SK-N-SH (cell line): ENCODE measurements around the gene CRIP3.

Source experiments
- CHD2 ChIP-seq: fragments of 150-350 bp; IDR thresholded peaks from 2 replicates; pipeline ENCODE4 v1.6.1; 2018; ENCODE audit warnings: low read length; ENCODE audit not compliant: partially characterized antibody
- CTCF ChIP-seq: fragments of 200-600 bp; sonication (generic); IDR thresholded peaks from 2 replicates; pipeline ENCODE4 v1.6.1; 2017; ENCODE audit warnings: antibody characterized with exemption, mild to moderate bottlenecking, moderate library complexity
- EP300 ChIP-seq, 2 experiments: IDR thresholded peaks; 2 replicates each; pipeline versions ENCODE4 v1.4.0 to v1.6.1; 2012; ENCODE audit warnings: borderline replicate concordance in 1 of 2, low read depth in 1 of 2, low read length in 1 of 2
- FOSL2 ChIP-seq: IDR thresholded peaks from 2 replicates; pipeline ENCODE4 v1.4.0; 2012; ENCODE audit warnings: low read depth, mild to moderate bottlenecking, moderate library complexity, borderline replicate concordance
- MXI1 ChIP-seq: IDR thresholded peaks from 2 replicates; pipeline ENCODE4 v1.6.1; 2012; ENCODE audit warnings: mild to moderate bottlenecking, low read depth, low read length, improper control_type of control experiment
- NFIC ChIP-seq: IDR thresholded peaks from 2 replicates; pipeline ENCODE4 v1.4.0; 2012; ENCODE audit warnings: borderline replicate concordance
- RXRA ChIP-seq: IDR thresholded peaks from 2 replicates; pipeline ENCODE4 v1.4.0; 2012; ENCODE audit warnings: low read depth, mild to moderate bottlenecking, borderline replicate concordance
- TAF1 ChIP-seq: IDR thresholded peaks from 2 replicates; pipeline ENCODE4 v1.6.1; 2012; ENCODE audit warnings: low read depth, mild to moderate bottlenecking, low read length, moderate library complexity, borderline replicate concordance
- TF ChIP-seq, protein P1 (sequence below): IDR thresholded peaks from 2 replicates; pipeline ENCODE4 v1.4.0; 2012; ENCODE audit warnings: low read depth, borderline replicate concordance
- TF ChIP-seq, protein P2 (sequence below): IDR thresholded peaks from 2 replicates; pipeline ENCODE4 v1.4.0; 2012; ENCODE audit warnings: low read depth
- TF ChIP-seq, protein P3 (sequence below): IDR thresholded peaks from 2 replicates; pipeline ENCODE4 v1.6.1; 2012; ENCODE audit warnings: mild to moderate bottlenecking, low read depth, low read length, moderate library complexity

DNA sequence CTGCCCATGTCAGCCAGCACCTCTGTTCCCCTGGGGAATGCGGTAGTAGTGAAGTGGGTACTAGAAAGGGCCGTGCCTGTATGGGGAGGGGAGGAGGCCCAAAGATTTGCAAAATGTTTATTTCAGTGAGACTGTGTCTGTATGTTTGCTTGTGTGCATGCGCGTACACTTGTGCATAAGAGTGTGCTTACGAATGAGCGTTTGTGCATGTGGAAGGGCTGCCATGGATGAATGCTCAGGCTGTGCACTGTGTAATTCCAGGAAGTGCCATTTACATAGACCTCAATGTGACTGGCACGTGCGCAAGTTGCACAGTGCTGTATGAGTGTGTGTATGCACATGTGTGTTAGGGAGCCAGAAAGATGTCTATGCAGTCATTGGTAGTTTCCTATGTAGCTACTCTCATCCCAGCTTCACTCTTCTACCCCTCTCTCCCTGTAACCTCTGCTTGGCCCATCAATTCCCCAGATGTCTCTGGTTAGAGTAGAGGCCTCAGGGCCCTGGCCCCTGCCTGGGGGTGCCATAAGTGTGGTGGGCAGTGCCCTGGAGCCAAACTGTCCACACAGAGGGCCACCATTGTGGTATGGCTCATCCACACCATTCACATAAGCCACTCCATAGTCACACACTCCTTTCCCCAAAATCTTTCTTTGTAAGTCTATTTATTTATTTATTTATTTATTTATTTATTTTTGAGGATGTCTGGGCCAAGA, 37.4 kb downstream of the CRIP3 start:
- no peak for TF ChIP-seq TAF1
- TF ChIP-seq MXI1 = no peak
- TF ChIP-seq FOSL2 = no peak
- no peak for TF ChIP-seq CTCF
- no peak for TF ChIP-seq NFIC
- no peak for TF ChIP-seq CHD2
- TF ChIP-seq, protein P1, sequence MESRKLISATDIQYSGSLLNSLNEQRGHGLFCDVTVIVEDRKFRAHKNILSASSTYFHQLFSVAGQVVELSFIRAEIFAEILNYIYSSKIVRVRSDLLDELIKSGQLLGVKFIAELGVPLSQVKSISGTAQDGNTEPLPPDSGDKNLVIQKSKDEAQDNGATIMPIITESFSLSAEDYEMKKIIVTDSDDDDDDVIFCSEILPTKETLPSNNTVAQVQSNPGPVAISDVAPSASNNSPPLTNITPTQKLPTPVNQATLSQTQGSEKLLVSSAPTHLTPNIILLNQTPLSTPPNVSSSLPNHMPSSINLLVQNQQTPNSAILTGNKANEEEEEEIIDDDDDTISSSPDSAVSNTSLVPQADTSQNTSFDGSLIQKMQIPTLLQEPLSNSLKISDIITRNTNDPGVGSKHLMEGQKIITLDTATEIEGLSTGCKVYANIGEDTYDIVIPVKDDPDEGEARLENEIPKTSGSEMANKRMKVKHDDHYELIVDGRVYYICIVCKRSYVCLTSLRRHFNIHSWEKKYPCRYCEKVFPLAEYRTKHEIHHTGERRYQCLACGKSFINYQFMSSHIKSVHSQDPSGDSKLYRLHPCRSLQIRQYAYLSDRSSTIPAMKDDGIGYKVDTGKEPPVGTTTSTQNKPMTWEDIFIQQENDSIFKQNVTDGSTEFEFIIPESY = no peak
- TF ChIP-seq, protein P2, sequence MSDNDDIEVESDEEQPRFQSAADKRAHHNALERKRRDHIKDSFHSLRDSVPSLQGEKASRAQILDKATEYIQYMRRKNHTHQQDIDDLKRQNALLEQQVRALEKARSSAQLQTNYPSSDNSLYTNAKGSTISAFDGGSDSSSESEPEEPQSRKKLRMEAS = no peak
- no peak for TF ChIP-seq EP300 (IDR thresholded peaks at IDR 0.05; ENCODE audit: borderline replicate concordance in 1 of 2, low read depth in 1 of 2, low read length in 1 of 2)
- no peak for TF ChIP-seq RXRA
- TF ChIP-seq, protein P3, sequence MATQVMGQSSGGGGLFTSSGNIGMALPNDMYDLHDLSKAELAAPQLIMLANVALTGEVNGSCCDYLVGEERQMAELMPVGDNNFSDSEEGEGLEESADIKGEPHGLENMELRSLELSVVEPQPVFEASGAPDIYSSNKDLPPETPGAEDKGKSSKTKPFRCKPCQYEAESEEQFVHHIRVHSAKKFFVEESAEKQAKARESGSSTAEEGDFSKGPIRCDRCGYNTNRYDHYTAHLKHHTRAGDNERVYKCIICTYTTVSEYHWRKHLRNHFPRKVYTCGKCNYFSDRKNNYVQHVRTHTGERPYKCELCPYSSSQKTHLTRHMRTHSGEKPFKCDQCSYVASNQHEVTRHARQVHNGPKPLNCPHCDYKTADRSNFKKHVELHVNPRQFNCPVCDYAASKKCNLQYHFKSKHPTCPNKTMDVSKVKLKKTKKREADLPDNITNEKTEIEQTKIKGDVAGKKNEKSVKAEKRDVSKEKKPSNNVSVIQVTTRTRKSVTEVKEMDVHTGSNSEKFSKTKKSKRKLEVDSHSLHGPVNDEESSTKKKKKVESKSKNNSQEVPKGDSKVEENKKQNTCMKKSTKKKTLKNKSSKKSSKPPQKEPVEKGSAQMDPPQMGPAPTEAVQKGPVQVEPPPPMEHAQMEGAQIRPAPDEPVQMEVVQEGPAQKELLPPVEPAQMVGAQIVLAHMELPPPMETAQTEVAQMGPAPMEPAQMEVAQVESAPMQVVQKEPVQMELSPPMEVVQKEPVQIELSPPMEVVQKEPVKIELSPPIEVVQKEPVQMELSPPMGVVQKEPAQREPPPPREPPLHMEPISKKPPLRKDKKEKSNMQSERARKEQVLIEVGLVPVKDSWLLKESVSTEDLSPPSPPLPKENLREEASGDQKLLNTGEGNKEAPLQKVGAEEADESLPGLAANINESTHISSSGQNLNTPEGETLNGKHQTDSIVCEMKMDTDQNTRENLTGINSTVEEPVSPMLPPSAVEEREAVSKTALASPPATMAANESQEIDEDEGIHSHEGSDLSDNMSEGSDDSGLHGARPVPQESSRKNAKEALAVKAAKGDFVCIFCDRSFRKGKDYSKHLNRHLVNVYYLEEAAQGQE = no peak
